GM21360 (cell line): ENCODE results near the gene LYPD6.
A peak's percentile ranks its signal among the peaks of the same experiment; 100 is the strongest.
"Not testable (repeated sequence)": the region's sequence is repeated elsewhere in the genome, so short reads cannot be mapped to it uniquely, and the experiment has no call there.

Source experiments
- ATAC-seq: cut with Tn5 transposase; IDR thresholded peaks from one replicate; pipeline ENCODE4 v1.9.1; 2021; ENCODE audit warnings: mild to moderate bottlenecking, moderate library complexity; ENCODE audit not compliant: unreplicated experiment

Gene LYPD6

DNA sequence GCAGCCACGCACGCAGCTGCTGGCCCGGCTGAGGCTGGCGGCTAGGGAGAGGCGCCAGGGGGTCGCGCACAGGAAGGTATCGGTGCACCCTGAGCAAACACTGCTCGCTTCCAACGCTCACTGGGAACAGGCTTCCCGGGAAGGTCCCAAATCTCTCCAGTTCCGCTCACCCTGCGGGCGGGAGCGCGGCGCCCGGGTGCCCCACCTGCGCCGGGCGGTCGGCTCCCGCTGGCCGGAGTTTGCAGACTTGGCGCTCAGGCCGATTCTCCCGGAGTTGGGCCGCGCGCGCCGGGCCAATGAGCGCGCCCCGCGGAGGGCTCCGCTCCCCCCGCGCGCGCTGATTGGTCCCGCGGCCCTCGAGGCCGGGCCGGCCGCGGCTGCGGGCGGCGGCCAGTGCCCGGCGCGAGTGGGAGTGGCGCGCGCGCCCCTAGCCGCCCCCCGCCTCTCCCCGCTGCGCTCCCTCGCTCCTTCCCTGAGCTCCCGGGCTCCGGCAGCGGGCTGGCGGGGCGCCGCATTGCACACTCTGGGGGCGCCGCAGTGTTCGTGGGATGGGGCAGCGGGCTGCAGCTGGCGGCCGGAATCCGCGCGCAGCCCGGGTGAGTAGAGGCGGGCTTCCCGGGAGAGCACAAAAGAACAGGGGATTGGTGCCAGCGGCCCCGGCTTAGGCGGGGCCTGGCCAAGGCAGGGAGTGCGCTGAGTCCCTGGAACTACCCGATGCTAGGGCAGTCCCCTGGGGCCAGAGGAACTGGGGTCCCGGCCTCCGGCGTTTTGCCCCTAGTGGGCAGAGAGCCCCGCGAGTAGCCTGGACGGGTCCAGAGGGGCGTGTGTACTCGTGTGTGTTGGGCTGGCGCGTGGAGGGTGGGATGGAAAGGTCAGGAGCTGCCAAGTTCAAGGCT, at the start of gene LYPD6:
TSS of gene LYPD6 (plus strand) at position 461 of the 896 bp plus-strand sequence. CDS start 107,122 bp downstream, outside the sequence.
- ATAC-seq = peak; percentile 94

DNA sequence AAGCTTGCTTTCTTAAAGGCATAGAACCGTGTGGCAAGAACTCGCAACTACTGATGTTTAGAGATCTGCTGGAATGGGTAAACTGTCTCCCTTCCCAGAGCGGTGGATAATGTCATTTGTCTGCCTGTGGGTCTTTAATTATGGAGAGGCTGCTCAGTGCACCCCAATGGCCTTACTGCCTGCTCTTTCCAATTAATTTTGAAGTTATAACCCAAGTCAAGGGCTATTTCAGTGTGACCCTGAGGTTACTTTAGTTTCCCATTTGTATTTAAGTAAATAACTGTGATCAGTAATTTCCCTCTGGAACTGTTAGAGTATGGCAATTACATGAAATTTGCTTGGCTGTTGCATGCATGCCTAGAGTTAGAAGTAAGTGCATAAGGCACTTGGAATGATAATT, 48.9 kb upstream of the LYPD6 start:
- ATAC-seq = no peak

DNA sequence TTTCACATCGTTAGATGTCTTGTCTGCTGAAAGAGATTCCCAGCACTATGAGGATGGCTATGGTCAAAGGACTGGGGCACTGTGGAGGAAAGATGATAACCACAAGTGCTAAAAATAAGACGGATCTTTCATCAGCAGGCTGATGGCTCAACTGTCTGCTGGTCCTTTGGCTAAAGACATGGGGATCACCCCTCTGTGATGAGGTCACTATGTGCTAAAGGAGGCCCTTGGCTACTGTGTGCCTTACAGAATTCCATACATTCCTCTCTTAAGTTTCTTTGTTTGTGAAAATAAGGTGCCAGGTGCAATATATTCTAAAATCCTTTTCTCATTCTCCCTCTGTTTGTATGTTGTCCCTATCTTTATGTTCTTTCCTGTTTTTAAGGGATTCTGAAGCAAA, 39.7 kb upstream of the LYPD6 start:
- ATAC-seq = no peak

DNA sequence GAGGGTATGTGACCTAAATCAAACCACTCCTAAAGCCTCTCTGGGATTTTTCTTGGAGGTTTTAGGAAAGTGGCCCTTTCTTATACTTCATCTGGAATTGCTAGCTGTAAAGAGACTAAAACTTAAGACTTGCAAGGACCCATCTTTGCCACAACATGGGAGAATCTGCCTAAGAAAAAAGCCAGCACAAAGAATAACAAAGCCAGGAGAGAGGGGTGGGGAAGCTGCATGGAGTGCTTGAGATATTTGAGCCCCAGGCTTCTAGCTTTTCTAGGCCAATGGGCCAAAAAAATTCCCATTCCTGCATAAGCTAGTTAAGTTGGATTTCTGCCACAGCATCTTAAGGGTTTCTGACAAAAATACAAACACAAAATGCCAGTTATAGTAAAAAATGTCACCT, 38.5 kb upstream of the LYPD6 start:
- no peak for ATAC-seq

GRCh38 chr2:149296031-149296430, 34.4 kb upstream of the LYPD6 start:
- no peak for ATAC-seq

GRCh38 chr2:149307014-149307413, 23.4 kb upstream of the LYPD6 start:
- no peak for ATAC-seq

DNA sequence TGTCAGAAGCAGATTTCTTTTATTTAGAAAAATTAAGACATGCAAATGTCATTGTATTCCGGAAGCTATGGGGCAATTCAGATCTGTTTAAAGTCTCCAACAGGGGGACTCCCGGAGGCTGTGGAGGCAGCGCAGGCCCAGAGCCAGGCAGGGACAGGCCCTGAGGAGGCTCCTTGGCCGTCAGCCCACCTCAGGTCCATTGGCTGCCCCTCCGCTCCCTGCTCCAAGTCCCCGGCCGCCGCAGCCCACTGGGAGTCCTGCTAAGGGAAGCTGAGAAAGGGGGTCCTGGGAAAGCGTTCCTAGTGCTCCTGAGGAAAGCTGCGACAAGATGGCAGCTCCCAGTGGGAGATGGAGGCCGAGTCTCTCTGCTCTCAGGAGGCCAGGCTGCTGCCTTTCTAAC, 20.0 kb upstream of the LYPD6 start:
- ATAC-seq = no peak

GRCh38 chr2:149312039-149312438, 18.3 kb upstream of the LYPD6 start:
- ATAC-seq = no peak

DNA sequence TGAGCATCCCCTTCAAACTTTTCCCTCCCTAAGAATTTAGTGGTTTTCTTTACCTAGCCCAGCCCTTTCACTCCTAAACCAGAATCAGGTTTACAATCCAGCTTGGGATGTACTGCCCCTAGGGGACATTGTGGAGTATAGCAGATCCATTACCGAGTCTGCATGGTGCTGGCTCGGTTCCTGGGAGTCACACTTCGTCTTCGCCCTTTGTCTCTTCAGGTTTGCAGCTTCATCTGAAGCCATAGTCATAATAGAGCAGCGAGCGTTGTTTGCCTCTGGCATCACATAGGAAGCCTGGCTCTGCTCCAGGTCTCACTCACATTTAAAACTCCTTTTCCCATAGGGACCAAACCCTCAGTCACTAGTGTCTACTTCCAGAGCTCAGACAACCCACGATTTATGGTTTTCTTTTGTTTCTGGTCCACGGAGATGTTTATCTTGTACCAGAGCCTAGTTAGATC, 16.8 kb upstream of the LYPD6 start:
- ATAC-seq = peak; percentile 98

GRCh38 chr2:149314687-149315086, 15.7 kb upstream of the LYPD6 start:
- no peak for ATAC-seq

- no peak for ATAC-seq
These were observed 14.9 kb upstream of the LYPD6 start for GRCh38 chr2:149315461-149315860.

- not testable (repeated sequence) for ATAC-seq
These were observed 11.8 kb upstream of the LYPD6 start for GRCh38 chr2:149318566-149318965.

GRCh38 chr2:149320362-149320761, 10.0 kb upstream of the LYPD6 start:
- ATAC-seq = no peak

DNA sequence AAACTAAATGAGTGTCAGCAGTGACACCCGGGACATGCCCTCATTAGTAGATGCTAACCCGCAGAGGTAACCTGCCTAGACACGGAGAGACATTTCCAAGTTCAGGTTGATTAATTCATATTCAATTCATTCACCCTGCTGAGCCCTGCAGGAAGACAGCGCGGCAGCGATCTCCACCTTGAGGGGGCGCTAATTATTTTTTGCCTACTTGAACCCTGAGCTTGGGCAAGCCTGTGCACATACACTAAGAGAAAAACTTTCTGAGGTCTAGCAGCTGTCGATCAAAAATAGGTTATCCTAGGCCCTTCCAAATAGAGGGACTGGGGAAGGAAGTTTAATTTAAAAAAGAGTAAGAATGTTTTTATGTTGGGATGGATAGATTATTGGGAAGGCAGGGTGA, 1.3 kb upstream of the LYPD6 start:
- no peak for ATAC-seq

- ATAC-seq = no peak
These were observed 779 bp upstream of the LYPD6 start for GRCh38 chr2:149329489-149330126.

GRCh38 chr2:149331023-149331400, 625 bp downstream of the LYPD6 start:
- ATAC-seq = no peak

DNA sequence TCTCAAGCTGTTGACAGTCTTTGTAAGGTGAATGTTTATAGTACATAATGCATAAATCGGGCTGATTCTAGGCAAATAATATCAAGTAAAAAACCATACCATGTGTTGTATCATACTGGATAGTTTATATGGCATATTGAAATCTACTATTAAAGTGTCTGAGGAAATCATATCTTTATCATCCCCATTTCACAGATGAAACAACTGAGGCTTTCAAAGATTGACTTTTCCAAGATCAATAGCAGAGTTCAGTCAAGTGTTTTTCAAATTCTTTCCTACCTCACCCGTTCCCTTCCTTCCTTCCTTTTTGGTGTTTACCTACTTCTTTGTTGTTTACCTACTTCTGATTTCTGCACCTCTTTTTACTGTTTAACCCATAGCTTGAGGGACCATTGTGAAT, 2.0 kb downstream of the LYPD6 start:
- ATAC-seq = no peak

DNA sequence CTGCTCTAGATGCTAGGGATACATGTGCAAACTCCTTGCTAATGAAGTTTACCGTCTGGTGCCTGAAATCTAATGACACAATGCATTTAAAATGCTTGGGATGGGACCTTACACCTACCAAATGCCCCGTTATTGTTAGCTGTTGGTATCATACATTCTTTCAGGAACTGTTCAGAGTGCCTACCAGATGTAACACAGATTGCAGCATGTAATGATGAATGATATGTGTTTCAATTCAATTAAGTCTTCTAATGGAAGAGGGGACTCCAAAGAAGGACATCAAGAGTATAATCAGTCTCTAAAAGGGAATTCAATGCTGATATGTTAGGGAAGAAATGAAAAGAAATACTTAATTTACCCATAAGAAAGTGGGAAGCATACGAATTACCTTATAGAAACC, 3.2 kb downstream of the LYPD6 start:
- no peak for ATAC-seq

- ATAC-seq = no peak
These were observed 3.8 kb downstream of the LYPD6 start for GRCh38 chr2:149334156-149334555.

GRCh38 chr2:149339324-149339723, 8.9 kb downstream of the LYPD6 start:
- ATAC-seq = no peak

GRCh38 chr2:149342509-149342908, 12.1 kb downstream of the LYPD6 start:
- no peak for ATAC-seq

- ATAC-seq = no peak
These were observed 13.7 kb downstream of the LYPD6 start for GRCh38 chr2:149344105-149344504.
